Amniotic epithelial cell (primary cell): ENCODE data around the gene KIF13A.

Experiments
- DNase-seq: peaks from one replicate; pipeline ENCODE4 v3.0.0-alpha.2; 2010; ENCODE audit warnings: low read depth

The KIF13A gene

DNA sequence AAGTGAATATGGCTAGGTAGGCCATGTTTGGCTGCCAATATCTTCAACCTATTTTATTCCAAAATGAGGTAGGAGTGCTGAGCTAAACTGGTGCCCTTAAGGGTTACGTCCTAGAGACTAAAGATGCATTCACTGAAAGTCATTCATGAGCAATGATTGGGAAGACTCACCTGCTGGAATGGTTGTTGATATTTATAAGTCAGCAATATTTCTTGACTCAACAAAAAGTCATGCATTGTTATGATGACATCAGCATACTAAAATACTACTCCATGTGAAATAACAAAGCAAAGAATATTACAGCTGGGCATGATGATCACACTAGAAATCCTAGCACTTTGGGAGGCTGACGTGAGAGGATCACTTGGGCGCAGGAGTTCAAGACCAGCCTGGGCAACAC, 263.1 kb downstream of the KIF13A start:
- DNase-seq = no peak

DNA sequence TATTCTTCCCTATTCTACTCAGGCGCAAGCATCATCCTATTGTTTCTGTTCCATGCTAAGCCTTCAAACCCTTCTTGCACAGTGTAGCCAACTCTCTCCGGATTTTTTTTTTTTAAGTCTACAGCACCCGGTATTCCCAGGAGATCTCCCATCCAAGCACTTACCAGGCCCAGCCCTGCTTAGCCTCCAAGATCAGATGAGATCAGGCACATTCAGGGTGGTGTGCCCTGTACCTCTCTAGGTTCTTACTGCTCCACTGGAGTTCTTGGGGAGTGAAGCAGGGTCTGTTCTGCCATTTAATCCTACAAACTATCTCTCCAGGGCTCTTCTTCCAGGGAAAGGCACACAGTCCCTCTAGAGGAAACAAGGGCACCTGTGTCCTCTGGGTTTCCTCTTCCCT, 265.8 kb downstream of the KIF13A start:
- no peak for DNase-seq

DNA sequence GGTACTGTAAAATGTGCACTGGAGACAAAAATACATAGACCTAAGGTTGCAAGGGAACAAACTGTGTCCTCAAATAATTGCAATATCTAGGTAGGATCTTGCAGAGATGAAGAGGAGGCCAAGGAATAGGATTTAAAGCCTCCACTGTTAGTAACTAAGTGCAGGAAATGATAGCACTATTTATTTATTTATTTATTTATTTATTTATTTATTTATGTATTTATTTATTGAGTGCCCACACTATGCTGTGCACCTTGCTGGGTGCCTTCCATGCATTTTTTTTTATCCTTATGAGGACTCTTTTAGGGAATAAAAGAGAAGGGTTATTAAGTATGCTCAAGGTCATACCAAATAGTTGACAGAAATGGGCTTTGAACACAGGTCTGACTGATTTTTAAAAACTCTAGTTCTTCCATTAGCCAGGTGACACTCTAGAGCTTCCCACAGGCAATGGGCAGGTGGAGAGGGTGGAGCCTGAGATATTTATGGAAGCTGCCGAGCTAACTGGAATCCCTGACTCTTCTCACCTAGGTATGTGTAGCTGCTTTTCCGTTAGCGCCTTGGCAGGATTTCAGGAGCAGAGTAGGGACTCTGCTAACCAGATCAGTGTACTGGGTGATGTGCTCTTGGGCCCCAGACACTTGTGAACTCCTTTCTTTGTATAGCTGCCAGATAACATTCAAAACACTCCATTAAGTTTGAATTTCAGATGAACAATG, 268.0 kb downstream of the KIF13A start:
- no peak for DNase-seq

DNA sequence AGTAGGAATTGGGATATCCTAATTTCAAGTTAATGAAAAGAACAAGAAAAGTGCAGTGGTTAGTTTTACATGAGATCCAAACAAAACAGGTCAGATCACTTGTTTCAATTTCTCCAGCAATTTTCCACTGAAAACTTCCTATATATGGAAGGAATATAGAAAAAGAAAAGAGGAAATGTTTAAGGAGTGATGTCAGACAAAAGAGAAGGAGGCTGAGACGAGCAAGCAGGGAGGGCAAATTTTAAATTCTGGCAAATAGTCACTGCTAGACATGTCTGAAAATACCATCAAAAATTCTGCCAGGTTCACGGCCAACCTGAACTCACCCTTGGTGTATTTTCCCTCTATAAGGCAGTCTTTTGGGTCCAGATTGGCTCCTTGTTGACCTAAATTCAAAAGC, 271.2 kb downstream of the KIF13A start:
- DNase-seq = no peak

DNA sequence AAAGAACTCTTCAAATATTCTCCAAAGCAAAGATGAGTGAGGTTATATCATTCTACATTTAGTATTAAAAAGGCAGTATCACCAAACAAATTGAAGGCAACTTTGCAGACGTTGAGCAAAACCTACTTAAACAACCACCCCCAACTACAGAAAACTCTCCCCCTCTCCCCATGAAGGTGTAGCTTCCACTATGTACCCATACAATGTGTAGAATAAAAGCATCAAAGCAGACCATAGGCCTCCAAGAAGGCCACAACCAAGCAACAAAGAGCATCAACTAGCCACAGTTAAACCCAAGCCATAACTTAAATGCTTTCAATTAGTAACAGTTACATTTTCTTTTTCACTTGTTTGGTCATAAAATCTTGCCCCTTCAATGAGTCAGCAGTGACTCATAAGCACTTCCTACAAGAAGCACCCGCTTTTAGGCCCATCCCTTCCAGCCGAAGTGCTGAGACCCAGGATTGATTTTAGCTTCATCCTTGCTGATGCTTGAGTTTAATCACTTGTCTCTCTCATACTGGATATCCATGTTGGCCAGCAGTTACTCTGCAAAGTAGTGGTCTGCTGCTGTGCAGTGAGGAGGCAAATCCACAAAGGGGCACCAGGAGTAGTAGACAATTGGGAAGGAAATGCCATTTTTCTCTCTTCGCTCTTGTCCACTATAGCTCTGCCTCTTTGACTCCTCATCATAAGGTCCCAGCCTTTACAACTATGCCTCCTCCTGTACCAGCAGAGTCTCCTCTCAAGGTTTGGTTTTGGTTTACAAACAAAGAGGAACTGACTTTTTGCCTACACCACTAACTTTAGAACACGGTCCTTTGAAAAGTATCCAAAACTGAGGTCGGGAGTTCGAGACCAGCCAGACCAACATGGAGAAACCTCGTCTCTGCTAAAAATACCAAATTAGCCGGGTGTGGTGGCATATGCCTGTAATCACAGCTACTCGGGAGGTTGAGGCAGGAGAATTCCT, 272.3 kb downstream of the KIF13A start:
- DNase-seq = peak; percentile 78

DNA sequence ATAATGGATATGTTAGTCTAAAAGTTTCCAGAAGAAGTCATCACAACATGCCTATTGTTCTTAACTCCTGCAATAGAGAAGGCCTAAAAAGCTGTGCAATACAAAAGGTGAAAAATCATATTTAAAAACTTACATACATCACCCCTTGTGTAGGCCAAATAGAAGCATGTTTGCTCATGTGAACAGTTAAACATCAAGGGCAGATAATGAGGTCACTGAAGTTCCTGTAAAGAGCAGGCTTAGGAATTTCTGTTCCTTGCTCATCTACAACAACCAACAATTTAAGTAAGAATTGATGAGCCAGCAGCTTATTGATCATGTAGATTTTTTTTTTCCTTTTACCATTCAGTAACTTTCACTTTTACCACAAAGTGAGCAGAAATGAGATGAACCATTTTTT, 273.3 kb downstream of the KIF13A start:
- no peak for DNase-seq

DNA sequence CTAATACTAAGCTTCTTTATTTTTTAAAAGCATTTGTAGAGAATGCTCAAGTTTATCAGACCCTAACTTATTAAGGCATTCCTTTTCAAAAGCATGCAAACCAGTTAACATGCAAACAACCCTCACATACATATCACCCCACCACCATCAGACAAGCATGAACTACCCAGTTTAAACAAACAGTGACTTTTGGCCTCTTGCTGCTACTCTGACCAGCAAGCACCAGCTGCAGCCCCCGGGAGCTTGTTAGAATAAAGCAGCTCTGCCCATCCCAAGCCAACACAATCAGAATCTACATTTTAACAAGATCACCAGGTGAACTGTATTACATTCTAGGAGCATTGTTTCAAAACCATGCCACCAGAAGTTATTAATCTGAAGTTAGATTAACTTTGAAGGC, 274.9 kb downstream of the KIF13A start:
- no peak for DNase-seq

DNA sequence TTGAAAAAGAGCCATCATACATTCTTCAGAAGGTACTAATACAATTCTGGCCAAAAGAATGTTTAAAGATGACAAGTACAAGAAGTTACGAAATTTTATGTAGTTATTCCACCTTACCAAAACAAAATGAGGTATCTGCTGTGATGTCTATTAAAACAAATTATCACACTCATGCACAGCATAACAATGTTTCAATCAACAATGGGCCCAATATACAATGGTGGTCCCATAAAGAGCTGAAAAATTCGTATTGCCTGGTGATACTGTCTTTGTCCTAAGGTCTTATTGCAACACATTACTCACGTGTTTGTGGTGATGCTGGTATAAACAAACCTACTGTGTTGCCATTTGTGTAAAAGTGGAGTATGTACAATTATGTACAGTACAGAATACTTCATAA, 277.1 kb downstream of the KIF13A start:
- peak; percentile 87 for DNase-seq

DNA sequence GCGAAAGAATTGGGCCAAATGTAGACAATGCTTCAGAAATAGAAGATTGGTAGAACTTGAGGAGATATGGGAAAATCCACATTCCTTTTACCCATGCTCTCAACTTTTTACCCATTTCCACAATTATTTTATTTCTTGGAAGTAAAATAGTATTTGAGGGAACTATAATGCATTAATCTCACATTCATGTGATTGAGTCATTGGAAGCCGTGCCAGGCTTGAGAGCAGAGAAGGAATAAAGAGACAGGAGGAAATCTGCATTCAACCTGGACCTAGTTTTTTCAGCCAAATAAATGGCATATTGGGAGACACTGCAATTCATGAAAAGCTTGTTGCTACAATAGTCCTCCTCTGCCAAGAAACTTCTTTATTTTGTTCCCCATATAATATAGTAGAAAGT, 278.0 kb downstream of the KIF13A start:
- DNase-seq = no peak
